Measurements from ENCODE around the gene VANGL1.

Gene VANGL1

DNA sequence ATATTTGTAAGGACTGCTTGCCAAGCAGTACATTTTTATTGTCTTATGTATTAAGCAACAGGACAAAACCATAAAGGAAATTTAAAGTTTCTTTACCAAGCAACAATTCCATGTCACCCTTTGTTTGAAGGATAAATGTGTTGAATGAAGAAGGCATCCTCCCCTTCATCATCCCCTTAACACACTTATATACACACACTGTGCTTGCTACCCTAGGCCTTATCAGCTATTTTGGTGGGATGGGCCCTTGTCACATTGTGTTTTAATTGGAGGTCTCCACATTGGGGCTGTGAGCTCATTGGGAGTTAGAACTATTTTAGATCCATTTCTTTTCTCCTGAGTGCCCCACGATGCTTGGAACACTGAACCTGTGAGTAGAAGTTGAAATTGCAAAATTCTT lies 1.9 kb downstream of the VANGL1 start:
- no peak for DNase-seq (ENCODE audit: low read depth in 1 of 2, low spot score in 1 of 2)

DNA sequence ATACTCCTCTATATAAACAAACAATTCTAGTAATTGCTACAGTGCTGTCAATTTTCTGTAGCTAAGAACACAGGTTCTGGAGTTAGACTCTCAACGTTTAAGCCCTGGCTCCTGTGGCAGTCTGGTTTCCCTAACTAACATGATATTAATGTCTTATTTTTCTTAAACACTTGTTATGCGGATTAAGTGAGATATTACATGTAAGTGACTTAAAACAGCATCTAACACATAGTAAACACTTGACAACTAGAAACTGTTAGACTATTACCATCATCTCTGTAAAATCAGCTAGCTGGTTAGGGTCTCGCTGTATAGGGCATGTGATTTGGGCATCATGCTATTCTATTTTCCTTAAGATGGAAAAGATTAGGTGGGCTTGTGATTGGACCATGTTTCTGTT lies 2.3 kb downstream of the VANGL1 start:
- DNase-seq (ENCODE audit: low read depth in 1 of 2, low spot score in 1 of 2), result no peak

GRCh38 chr1:115647047-115647446 lies 5.3 kb downstream of the VANGL1 start:
- no peak for DNase-seq (ENCODE audit: low read depth in 1 of 2, low spot score in 1 of 2)

DNA sequence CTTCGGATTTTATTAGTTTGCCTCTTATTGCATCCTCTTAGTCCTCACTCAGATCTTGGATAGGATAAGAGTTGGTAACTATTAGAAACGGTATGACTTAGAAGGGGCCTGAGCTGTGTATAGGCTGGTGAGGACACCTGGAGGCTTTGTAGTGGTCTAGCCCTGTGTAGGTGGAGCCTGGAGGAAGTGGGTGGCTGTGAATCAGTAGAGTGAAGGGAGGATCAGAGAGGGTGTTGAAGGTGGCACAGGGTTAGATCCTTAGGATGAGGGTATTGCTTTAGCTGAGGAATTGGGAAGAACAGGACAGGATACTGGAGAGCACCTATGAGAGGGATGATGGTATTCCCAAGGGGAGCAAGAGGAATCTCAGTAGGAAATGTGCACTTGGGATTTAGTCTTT lies 5.7 kb downstream of the VANGL1 start:
- no peak for DNase-seq (ENCODE audit: low read depth in 1 of 2, low spot score in 1 of 2)

DNA sequence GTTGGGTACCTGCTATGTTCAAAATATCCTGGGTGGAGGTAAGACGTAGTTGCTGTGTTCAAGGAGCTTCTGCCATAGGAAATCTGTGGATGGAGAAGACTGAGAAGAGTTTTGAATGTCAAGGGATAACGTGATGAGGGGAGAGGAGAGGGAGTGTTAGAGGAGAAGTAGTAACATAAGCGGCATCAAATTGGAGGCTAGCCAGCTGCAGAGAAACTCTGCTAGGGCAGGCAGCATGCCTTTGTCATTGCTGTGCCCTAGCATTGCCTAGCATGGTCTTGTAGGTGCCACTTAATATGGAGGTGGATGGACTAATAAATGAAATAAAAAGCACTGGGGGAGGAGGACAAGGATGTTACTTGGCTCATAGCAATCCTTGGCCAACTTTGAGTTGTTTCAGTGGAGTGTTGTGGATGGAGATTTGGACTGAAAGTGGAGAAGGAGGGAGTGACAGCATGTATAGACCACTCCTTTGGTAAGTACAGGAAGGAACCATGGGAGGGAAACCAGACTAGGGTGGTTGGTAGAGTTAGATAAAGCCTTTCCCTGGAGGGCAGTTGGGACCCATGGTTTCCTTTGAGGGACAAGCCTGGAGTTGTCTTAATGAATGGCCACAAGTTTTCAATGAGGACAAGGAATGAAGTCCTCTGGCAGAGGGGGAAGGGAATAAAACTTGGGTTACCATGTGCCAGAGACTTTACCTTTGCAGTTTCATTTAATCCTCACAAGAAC lies 6.3 kb downstream of the VANGL1 start:
- no peak for DNase-seq (ENCODE audit: low read depth in 1 of 2, low spot score in 1 of 2)

- DNase-seq (ENCODE audit: low read depth in 1 of 2, low spot score in 1 of 2), result no peak
These were observed 7.2 kb downstream of the VANGL1 start for GRCh38 chr1:115648717-115649691.

DNA sequence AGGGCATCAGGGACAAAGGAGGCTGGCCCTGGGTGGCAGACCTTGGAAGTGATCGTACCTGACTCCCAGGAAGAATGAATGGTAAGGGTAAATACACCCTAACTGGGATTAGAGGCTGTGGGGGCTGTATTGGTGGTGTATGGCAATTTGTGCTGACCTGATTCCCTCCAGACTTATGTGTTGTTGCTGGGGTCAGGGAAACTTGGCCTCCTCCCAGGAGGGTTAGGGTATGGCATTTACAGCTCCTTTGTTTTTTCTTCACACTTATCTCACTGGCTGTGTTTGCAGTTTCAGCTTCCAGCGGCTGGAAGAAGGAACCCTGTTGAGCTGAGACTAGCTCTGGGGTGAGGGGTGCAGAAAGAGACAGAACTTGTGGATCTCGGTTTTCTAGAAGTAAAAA lies 8.2 kb downstream of the VANGL1 start:
- no peak for DNase-seq (ENCODE audit: low read depth in 1 of 2, low spot score in 1 of 2)

- no peak for DNase-seq (ENCODE audit: low read depth in 1 of 2, low spot score in 1 of 2)
These were observed 9.2 kb downstream of the VANGL1 start for GRCh38 chr1:115650961-115651360.

DNA sequence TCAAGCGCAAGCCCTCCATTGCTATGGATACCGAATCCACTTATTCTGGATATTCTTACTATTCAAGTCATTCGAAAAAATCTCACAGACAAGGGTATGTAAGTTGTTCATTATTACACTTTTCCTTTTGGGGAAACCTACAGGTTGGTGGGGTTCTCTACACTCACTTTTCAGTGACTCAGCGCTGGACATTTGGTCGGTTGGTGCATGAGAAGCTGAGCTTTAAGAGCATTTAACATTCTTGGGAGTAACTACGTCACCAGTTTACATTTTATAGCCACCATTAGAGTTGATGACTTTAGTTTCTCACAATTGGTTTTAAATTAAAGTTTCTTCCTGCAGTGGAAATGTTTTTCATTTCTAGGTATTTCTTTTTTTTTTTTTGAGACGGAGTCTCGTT lies 9.6 kb downstream of the VANGL1 start:
- DNase-seq (ENCODE audit: low read depth in 1 of 2, low spot score in 1 of 2), result no peak

GRCh38 chr1:115652236-115652788 lies 10.5 kb downstream of the VANGL1 start:
- no peak for DNase-seq (ENCODE audit: low read depth in 1 of 2, low spot score in 1 of 2)

DNA sequence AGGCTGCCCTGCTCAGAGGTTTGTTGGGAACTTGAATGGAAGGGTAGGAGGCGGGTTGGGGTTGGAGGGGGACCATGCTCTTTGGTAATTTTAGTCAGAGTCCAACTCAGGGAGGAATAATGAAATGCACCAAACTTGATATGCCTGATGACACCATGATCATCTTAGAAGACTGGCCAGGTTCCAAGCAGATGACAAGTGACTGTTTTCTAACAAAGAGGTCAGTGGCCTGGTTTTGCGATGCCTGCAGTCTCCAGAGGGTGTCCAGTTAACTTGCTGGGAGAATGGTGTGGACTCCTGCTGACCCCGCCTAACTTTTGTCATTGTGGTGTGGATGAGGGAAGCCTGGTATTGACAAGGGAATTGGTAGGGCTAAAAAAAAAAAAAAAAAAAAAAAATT lies 12.4 kb downstream of the VANGL1 start:
- no peak for DNase-seq (ENCODE audit: low read depth in 1 of 2, low spot score in 1 of 2)

DNA sequence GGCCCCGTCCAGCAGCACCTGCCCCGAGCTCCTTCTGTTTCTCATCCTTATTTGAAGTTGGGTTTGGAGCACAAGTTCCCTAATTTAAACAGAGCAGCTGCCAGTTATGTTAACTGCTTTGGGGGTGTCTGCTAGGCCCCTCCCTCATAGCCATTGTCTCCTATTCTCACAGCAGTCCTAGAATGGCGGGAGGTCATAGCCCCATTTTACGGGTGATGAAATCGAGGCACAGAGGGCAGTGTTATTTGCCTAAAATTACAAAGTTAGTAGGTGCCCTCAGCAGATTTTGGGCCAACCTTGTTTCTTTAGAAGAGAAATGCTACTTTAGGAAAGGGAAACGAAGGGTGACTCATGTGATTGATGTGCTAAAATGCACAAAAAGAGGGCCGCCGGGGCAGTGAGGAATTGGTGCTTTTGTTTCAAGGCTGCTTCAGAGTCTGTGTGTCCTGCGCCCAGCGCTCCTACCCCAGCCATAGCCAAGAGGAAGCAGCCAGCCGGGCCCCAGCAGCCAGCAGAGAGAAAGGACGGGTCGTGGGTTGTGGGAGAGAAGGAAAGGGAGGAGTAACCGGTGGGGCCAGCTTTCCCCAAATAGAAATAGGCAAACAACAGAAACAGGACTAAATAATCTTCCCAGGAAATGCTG lies 13.0 kb downstream of the VANGL1 start:
- no peak for DNase-seq (ENCODE audit: low read depth in 1 of 2, low spot score in 1 of 2)

GRCh38 chr1:115655306-115655663 lies 13.5 kb downstream of the VANGL1 start:
- no peak for DNase-seq (ENCODE audit: low read depth in 1 of 2, low spot score in 1 of 2)

DNA sequence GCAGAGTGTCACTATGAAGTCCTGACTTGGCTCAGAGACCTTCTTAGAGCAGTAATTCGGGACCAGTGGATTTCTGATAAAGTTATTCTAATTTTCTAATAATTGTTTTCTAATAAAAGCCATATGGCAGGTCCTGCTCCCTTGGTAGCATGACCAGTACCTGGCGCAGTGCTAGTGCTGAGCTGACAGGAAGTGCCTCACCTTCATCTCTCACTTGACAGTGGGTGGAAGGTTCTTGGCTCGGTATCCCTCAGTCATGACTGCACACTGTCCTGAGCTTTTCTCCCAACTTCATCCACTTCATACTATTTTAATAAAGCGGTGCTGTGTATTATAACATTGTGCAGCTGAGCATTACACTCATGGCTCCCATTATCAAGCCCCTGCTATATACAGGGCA lies 14.1 kb downstream of the VANGL1 start:
- no peak for DNase-seq (ENCODE audit: low read depth in 1 of 2, low spot score in 1 of 2)

GRCh38 chr1:115656461-115657077 lies 14.8 kb downstream of the VANGL1 start:
- no peak for DNase-seq (ENCODE audit: low read depth in 1 of 2, low spot score in 1 of 2)

DNA sequence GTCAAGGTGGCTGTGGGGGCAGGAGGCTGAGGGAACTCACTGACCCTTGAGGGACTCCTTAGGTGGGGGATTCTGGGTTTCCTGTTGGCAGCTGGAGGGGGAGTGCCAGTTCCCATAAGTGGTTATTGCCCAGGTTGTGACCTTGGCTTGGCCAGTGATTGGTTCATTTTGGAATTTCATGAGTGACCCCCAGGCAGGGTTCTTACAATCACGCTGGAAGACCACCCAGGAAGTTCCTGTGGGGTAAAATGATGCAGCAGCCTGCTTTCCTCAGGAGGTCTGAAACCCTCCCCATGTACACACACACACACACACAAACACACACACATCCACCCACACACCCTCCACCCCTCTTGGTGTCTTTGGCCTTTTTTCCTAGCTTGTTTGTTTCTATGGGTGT lies 16.9 kb downstream of the VANGL1 start:
- DNase-seq (ENCODE audit: low read depth in 1 of 2, low spot score in 1 of 2), result no peak

DNA sequence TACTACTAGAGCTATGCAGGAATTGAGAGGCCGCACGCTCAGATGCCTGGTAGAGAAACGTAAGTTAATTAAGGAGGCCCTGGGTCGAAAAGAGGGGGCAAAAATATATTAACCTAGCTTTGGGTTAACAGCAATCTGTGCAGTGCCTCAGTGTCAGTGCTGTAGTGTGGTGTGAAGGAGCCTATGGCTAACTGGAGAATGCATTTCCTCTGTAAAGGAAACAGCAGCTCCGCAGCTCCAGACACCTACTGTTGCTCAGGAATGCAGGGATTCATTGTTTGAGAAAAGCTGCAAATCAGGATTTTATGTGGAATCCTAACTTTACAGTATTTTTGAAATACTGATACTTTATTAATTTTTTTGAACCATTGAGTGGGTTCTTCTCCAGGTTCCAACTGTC lies 18.4 kb downstream of the VANGL1 start:
- no peak for DNase-seq (ENCODE audit: low read depth in 1 of 2, low spot score in 1 of 2)

DNA sequence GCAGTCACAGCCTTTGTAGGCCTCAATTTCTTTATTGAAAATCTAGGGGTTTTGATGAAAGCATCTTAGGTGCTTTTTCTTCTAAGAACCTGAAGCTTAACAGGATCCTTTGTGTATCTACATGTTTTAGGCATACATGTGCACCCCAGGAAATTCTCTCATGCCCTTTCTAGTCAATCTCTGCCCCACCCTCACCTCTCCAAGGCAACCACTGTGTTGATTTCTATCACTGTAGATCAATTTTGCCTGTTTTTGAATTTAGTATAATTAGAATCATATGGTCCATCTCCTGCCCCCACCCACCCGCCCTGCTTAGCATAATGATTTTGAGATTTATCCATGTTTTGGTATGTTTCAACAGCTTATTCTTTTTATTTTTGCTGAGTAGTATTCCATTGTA lies 19.4 kb downstream of the VANGL1 start:
- DNase-seq (ENCODE audit: low read depth in 1 of 2, low spot score in 1 of 2), result no peak

DNA sequence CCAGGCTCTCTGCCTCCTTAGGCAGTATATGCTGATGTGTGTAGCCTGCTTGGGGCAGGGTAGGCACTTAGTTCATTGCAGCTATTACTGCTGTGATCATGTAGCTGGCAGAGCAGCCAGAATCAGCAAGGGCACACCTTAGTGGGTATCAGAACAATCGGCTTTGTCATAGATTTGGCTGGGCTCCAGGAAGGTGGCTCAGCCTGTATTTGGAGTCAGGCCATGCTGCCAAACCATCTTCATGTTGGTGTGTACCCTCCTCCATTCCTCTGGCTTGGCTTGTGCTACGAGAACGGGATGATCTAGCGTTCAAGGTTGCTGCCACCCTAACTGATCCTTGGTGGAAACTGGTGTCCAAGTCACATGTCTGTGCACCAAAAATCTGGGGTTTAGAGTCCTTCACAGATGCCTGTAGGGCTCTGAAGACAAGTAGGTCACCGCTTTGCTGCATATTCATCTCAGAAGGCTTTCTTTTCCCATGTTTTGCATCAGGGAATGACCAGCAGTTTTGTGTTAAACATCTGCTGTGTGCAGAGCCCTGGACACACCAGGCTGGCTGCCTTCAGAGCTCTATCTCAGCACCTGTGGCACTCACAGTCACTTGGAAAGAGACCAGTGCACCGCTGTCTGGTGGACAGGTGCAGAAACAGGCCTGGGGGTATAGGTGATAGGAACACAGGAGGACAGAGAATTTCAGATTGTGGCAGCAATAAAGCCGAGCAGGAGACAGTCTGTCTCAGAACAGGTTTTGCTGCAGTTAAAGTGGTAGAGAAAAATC lies 23.7 kb downstream of the VANGL1 start:
- DNase-seq (ENCODE audit: low read depth in 1 of 2, low spot score in 1 of 2), result no peak

- DNase-seq (ENCODE audit: low read depth in 1 of 2, low spot score in 1 of 2), result no peak
These were observed 24.4 kb downstream of the VANGL1 start for GRCh38 chr1:115666206-115666605.
